PC-3 (cell line): Measurements from ENCODE around the gene SLC25A39. TPM values are rescaled to one million over a fixed set of nuclear protein-coding genes. Genes with fewer than 3 reads are reported as not detected.

Experiments
- ATAC-seq: fragments of 200-7000 bp; cut with Tn5 transposase; 2 replicates; pipeline ENCODE4 v1.9.1; 2020; ENCODE audit warnings: mild to moderate bottlenecking, moderate library complexity
- BruUV-seq: library from RNA; stranded (reverse); fragments of 400-500 nt; replicated peaks from 2 replicates; lab custom pipeline; 2021; lab: Mats Ljungman, UMichigan
- CTCF ChIA-PET: fragments of 300-600 bp; sonication (Branson Sonifier 250); formaldehyde crosslinking; loops from one replicate; lab custom pipeline; 2022; ENCODE audit warnings: antibody characterized with exemption; lab: Charles Lee
- POLR2A ChIA-PET: fragments of 300-600 bp; sonication (Branson Sonifier 250); formaldehyde crosslinking; loops from one replicate; lab custom pipeline; 2022; ENCODE audit warnings: antibody characterized with exemption; ENCODE audit not compliant: unreplicated experiment; lab: Charles Lee
- DNase-seq: peaks from one replicate; pipeline ENCODE4 v3.0.0-alpha.2; 2015
- H2AFZ ChIP-seq: fragments of 300-600 bp; sonication (generic); 2 replicates; pipeline ENCODE4 v1.6.0; 2016; ENCODE audit warnings: antibody characterized with exemption, low read length
- H3F3A ChIP-seq: fragments of 300-600 bp; sonication (generic); one replicate; pipeline ENCODE4 v1.6.0; 2017; ENCODE audit warnings: antibody characterized with exemption, low read length, control low read depth, mild to moderate bottlenecking; ENCODE audit not compliant: unreplicated experiment
- H3K27ac ChIP-seq: fragments of 300-600 bp; sonication (generic); 2 replicates; pipeline ENCODE4 v1.5.1; 2016; ENCODE audit warnings: mild to moderate bottlenecking, low read length
- H3K27me3 ChIP-seq: fragments of 300-600 bp; sonication (generic); 2 replicates; pipeline ENCODE4 v1.6.1; 2016; ENCODE audit warnings: low read length, mixed read lengths
- H3K36me3 ChIP-seq: fragments of 300-600 bp; sonication (generic); 2 replicates; pipeline ENCODE4 v1.6.1; 2016; ENCODE audit warnings: low read depth, mixed run types, low read length, mixed read lengths
- H3K4me1 ChIP-seq: fragments of 300-600 bp; sonication (generic); 2 replicates; pipeline ENCODE4 v1.5.1; 2016; ENCODE audit warnings: low read length; ENCODE audit not compliant: insufficient read depth
- H3K4me2 ChIP-seq: fragments of 300-600 bp; sonication (generic); 2 replicates; pipeline ENCODE4 v1.6.0; 2016; ENCODE audit warnings: low read length
- H3K4me3 ChIP-seq: fragments of 300-600 bp; sonication (generic); 2 replicates; pipeline ENCODE4 v1.5.1; 2016; ENCODE audit warnings: mild to moderate bottlenecking, low read length, mixed read lengths
- H3K79me2 ChIP-seq: fragments of 300-600 bp; sonication (generic); 2 replicates; pipeline ENCODE4 v1.6.1; 2017; ENCODE audit warnings: low read length, mixed read lengths
- H3K9ac ChIP-seq: fragments of 300-600 bp; sonication (generic); 2 replicates; pipeline ENCODE4 v1.6.0; 2016; ENCODE audit warnings: mild to moderate bottlenecking, low read length
- H3K9me2 ChIP-seq: fragments of 300-600 bp; sonication (generic); replicated peaks from 2 replicates; pipeline ENCODE4 v1.6.1; 2016; ENCODE audit warnings: mixed run types, low read length, mixed read lengths
- H3K9me3 ChIP-seq: fragments of 300-600 bp; sonication (generic); 2 replicates; pipeline ENCODE4 v1.6.1; 2016; ENCODE audit warnings: low read length, mixed read lengths
- H4K20me1 ChIP-seq: fragments of 300-600 bp; sonication (generic); 2 replicates; pipeline ENCODE4 v1.6.1; 2016; ENCODE audit warnings: low read length, mixed read lengths
- EZH2 ChIP-seq: fragments of 300-600 bp; sonication (generic); IDR thresholded peaks from one replicate; pipeline ENCODE4 v1.6.1; 2017; ENCODE audit warnings: antibody characterized with exemption, mild to moderate bottlenecking, low read length; ENCODE audit not compliant: unreplicated experiment
- EZH2phosphoT487 ChIP-seq: fragments of 300-600 bp; sonication (generic); IDR thresholded peaks from 2 replicates; pipeline ENCODE4 v1.6.1; 2018; ENCODE audit warnings: mild to moderate bottlenecking, antibody characterized with exemption, low read length, borderline replicate concordance
- intact Hi-C: fragments of 100-400 bp; cut with micrococcal nuclease; formaldehyde crosslinking; loops from 2 replicates; pipeline ENCODE4 v1.9.0; 2023
- total RNA-seq: library from RNA; depleted of rRNA; stranded (reverse); fragments of >200 nt; gene quantifications from 2 replicates; pipeline ENCODE4 v1.2.3, GENCODE V29; 2014
- TF ChIP-seq, protein P1 (sequence below): fragments of 300-600 bp; sonication (generic); conservative IDR thresholded peaks from 2 replicates; pipeline ENCODE4 v1.5.1; 2017; ENCODE audit warnings: antibody characterized with exemption, low read depth, mild to moderate bottlenecking, low read length

The SLC25A39 gene
- total RNA-seq, 1 experiment from 2014 or later = 726 TPM

DNA sequence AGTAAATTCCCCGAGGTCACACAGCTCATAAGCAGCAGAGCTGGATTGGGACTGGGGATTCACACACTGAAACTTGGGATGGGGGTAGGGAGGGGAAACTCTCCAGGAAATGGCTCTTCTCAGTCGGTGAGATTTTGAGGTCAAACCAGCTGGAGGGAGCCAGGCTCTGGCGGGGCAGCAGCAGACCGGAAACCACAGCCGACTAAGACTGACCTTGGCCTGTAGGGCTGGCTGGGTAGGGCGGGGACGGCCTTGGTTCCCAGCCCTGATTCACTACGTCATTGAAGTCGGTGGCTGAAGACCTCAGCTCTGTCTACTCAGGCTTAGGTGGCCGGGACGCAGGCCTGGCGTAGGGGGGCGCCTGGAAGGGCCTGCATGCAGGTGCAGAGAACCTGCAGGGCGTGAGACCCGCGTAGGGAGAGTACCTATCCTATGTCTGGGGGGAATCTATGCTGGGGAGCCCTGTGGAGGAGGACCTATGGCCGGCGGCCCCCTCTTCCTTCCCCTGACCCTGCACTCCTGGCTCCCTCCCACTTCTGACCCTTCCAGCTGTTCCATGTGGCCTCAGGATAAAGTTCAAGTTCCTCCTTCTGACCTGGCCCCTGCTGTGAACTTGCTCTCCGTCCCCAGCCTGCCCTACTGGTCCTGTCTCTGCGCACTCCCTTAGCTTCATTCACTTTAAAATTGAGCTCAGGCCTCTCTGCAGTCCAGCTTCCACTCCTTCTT, 44.8 kb downstream of the SLC25A39 start:
- Histone ChIP-seq H3K4me1 (peaks cover 12% of the 10 kb centered on the region), H3K27me3 (no peaks in the 10 kb centered on the region), H3K27ac (peak overlapping the region; percentile 12), H4K20me1 (no peaks in the 10 kb centered on the region), H3F3A (no peaks in the 10 kb centered on the region), H3K9ac (no peak overlapping the region), H3K4me3 (no peak overlapping the region), H3K9me3 (no peaks in the 10 kb centered on the region), H2AFZ (0 out of 2 replicates have a peak overlapping the region, but pooled peaks have one; percentile 18), H3K9me2 (no peaks in the 10 kb centered on the region), H3K36me3 (no peaks in the 10 kb centered on the region), H3K4me2 (peak overlapping the region; percentile 24; the same call in 1 of the 2 replicates), H3K79me2 (no peaks in the 10 kb centered on the region)
- peak; percentile 97 for ATAC-seq
- TF ChIP-seq, protein P1, sequence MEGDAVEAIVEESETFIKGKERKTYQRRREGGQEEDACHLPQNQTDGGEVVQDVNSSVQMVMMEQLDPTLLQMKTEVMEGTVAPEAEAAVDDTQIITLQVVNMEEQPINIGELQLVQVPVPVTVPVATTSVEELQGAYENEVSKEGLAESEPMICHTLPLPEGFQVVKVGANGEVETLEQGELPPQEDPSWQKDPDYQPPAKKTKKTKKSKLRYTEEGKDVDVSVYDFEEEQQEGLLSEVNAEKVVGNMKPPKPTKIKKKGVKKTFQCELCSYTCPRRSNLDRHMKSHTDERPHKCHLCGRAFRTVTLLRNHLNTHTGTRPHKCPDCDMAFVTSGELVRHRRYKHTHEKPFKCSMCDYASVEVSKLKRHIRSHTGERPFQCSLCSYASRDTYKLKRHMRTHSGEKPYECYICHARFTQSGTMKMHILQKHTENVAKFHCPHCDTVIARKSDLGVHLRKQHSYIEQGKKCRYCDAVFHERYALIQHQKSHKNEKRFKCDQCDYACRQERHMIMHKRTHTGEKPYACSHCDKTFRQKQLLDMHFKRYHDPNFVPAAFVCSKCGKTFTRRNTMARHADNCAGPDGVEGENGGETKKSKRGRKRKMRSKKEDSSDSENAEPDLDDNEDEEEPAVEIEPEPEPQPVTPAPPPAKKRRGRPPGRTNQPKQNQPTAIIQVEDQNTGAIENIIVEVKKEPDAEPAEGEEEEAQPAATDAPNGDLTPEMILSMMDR = no peak
- TF ChIP-seq EZH2phosphoT487 (no peak), EZH2 (no peak)
- BruUV-seq = no TSS peak
- ChIA-PET POLR2A (interaction anchor here (0.5 to 0.6 kb wide), 5 partner anchors 8 to 116 kb away, joined by 3 to 9 read pairs (median 5); no protein-coding TSS in a partner anchor), CTCF (no interaction called here)
- DNase-seq = peak; percentile 70
- intact Hi-C loops = no loop called here

GRCh38 chr17:44279346-44279665, 45.3 kb downstream of the SLC25A39 start:
- Histone ChIP-seq H3K4me1 (peaks cover 12% of the 10 kb centered on the region), H3K36me3 (no peaks in the 10 kb centered on the region), H2AFZ (0 out of 2 replicates have a peak overlapping the region, but pooled peaks have one; percentile 18), H3K9me3 (no peaks in the 10 kb centered on the region), H3K9me2 (no peaks in the 10 kb centered on the region), H3K79me2 (no peaks in the 10 kb centered on the region), H3K9ac (no peak overlapping the region), H3K27ac (no peak overlapping the region; the same call in 1 of the 2 replicates), H4K20me1 (no peaks in the 10 kb centered on the region), H3K4me3 (no peak overlapping the region), H3K4me2 (peak overlapping the region; percentile 24; the same call in 1 of the 2 replicates), H3F3A (no peaks in the 10 kb centered on the region), H3K27me3 (no peaks in the 10 kb centered on the region)
- POLR2A ChIA-PET = interaction anchor here (0.6 kb wide), 2 partner anchors 61 to 71 kb away, joined by 3 to 9 read pairs; no protein-coding TSS in a partner anchor
- ATAC-seq (no peak), DNase-seq (no peak)
- intact Hi-C loops = no loop called here
- CTCF ChIA-PET = no interaction called here
- BruUV-seq = no TSS peak
- TF ChIP-seq, protein P1 = no peak
- TF ChIP-seq EZH2phosphoT487 = no peak
- no peak for TF ChIP-seq EZH2

- Histone ChIP-seq H2AFZ (no peak overlapping the region), H3K4me1 (peaks cover 12% of the 10 kb centered on the region), H4K20me1 (no peaks in the 10 kb centered on the region), H3K4me2 (no peak overlapping the region), H3K27ac (no peak overlapping the region), H3K4me3 (no peak overlapping the region), H3F3A (no peaks in the 10 kb centered on the region), H3K27me3 (no peaks in the 10 kb centered on the region), H3K9me2 (no peaks in the 10 kb centered on the region), H3K9ac (no peak overlapping the region), H3K9me3 (no peaks in the 10 kb centered on the region), H3K79me2 (no peaks in the 10 kb centered on the region), H3K36me3 (no peaks in the 10 kb centered on the region)
- BruUV-seq = no TSS peak
- ATAC-seq (no peak), DNase-seq (no peak)
- ChIA-PET CTCF (no interaction called here), POLR2A (no interaction called here)
- intact Hi-C loops = no loop called here
- TF ChIP-seq EZH2 (no peak), EZH2phosphoT487 (no peak)
- TF ChIP-seq, protein P1 = no peak
These were observed 46.6 kb downstream of the SLC25A39 start for GRCh38 chr17:44277976-44278375.
